ENCODE data around the gene LAMTOR4. TPM values are rescaled to one million over a fixed set of nuclear protein-coding genes. Genes with fewer than 3 reads are reported as not detected.
"Not testable (repeated sequence)": the region's sequence is repeated elsewhere in the genome, so short reads cannot be mapped to it uniquely, and the experiment has no call there.

LAMTOR4 gene
- total RNA-seq, 4 donors from 2014 or later, result 183 to 194 (median 184) TPM

GRCh38 chr7:100190048-100190711 is 41.5 kb downstream of the LAMTOR4 start:
- no peak for ATAC-seq (ENCODE audit: low FRiP score)
- TF ChIP-seq, protein P1, sequence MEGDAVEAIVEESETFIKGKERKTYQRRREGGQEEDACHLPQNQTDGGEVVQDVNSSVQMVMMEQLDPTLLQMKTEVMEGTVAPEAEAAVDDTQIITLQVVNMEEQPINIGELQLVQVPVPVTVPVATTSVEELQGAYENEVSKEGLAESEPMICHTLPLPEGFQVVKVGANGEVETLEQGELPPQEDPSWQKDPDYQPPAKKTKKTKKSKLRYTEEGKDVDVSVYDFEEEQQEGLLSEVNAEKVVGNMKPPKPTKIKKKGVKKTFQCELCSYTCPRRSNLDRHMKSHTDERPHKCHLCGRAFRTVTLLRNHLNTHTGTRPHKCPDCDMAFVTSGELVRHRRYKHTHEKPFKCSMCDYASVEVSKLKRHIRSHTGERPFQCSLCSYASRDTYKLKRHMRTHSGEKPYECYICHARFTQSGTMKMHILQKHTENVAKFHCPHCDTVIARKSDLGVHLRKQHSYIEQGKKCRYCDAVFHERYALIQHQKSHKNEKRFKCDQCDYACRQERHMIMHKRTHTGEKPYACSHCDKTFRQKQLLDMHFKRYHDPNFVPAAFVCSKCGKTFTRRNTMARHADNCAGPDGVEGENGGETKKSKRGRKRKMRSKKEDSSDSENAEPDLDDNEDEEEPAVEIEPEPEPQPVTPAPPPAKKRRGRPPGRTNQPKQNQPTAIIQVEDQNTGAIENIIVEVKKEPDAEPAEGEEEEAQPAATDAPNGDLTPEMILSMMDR (IDR thresholded peaks at IDR 0.05), result no peak
- no peak for DNase-seq (ENCODE audit: low spot score)

DNA sequence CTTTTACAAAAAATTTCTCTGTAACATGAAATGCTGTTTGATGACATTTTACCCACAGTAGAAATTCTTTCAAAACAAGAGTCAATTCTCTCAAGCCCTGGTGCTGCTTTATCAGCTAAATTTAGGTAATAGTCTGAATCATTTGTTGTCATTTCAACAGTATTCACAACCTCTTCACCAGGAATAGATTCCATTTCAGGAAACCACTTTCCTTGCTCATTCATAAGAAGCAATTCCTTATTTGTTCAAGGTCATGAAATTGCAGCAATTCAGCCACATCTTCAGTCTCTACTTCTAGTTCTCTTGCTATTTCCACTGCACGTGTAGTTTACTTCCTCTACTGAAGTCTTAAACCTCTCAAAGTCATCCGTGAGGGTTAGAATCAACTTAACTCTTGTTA is 43.1 kb downstream of the LAMTOR4 start:
- DNase-seq (ENCODE audit: low spot score) (no peak), ATAC-seq (ENCODE audit: low FRiP score) (no peak)
- TF ChIP-seq, protein P1 (IDR thresholded peaks at IDR 0.05), result no peak

DNA sequence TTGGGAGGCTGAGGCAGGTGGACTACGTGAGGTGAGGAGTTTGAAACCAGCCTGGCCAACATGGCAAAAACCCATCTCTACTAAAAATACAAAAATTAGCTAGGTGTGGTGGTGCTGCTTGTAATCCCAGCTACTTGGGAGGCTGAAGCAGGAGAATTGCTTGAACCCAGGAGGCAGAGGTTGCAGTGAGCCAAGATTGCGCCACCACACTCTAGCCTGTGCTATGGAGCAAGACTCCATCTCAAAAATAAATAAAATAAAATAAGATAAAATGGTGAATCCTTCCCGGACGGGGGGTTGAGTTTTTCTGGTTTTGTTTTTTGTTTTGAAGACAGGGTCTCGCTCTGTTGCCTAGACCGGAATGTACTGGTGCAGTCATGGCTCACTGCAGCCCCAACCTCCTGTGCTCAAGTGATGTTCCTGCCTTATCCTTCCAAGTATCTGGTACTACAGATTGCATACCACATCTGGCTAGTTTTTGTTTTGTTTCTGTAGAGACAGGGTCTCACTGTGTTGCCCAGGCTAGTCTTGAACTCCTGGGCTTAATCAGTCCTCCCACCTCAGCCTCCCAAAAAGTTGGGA is 43.7 kb downstream of the LAMTOR4 start:
- not testable (repeated sequence) for DNase-seq (ENCODE audit: low spot score)

GRCh38 chr7:100192969-100193368 is 44.3 kb downstream of the LAMTOR4 start:
- no peak for ATAC-seq (ENCODE audit: low FRiP score)
- TF ChIP-seq, protein P1 (IDR thresholded peaks at IDR 0.05), result no peak
- DNase-seq (ENCODE audit: low spot score), result no peak

More for the DNA sequence above, 43.7 kb downstream of the LAMTOR4 start:
- ATAC-seq (ENCODE audit: low FRiP score), result not testable (repeated sequence)

DNA sequence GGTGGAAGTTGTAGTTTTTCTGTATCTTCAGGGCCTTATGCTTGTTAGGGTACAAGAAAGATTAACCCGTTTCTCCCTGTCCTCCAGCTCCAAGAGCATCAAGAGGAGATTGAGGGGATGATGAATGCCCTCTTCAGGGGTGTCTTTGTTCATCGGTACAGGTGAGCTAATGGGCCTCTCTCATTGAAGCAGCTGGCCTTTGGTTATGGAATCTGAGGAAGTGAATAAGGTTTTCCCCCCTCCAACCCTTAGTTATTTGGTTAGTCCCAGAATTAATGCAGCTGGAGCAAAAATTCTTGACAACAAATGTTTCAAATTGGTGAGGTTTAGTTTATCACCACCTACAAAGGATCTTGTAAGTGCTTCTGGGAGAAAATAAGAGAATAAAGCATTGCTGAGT is 46.5 kb downstream of the LAMTOR4 start:
- DNase-seq (ENCODE audit: low spot score) (no peak), ATAC-seq (ENCODE audit: low FRiP score) (no peak)

GRCh38 chr7:100195901-100196322 is 47.2 kb downstream of the LAMTOR4 start:
- not testable (repeated sequence) for ATAC-seq (ENCODE audit: low FRiP score); DNase-seq (ENCODE audit: low spot score)

More for the DNA sequence above, 46.5 kb downstream of the LAMTOR4 start:
- TF ChIP-seq, protein P1 (IDR thresholded peaks at IDR 0.05), result no peak

- DNase-seq (ENCODE audit: low spot score) (no peak), ATAC-seq (ENCODE audit: low FRiP score) (no peak)
- TF ChIP-seq, protein P1 (IDR thresholded peaks at IDR 0.05), result no peak
These were observed 49.5 kb downstream of the LAMTOR4 start for GRCh38 chr7:100198266-100198665.

GRCh38 chr7:100200693-100201092 is 52.0 kb downstream of the LAMTOR4 start:
- TF ChIP-seq, protein P1 (IDR thresholded peaks at IDR 0.05), result no peak
- DNase-seq (ENCODE audit: low spot score) (no peak), ATAC-seq (ENCODE audit: low FRiP score) (no peak)
